Left renal cortex interstitium (tissue), 4 donors: ENCODE data around the gene TNFRSF17. TPM values are rescaled to one million over a fixed set of nuclear protein-coding genes. Genes with fewer than 3 reads are reported as not detected.
"Not testable (repeated sequence)": the region's sequence is repeated elsewhere in the genome, so short reads cannot be mapped to it uniquely, and the experiment has no call there.

Experiments
- DNase-seq, 4 donors: peaks; one replicate each; pipeline ENCODE4 v3.0.0-alpha.2; 2013; ENCODE audit warnings: low read depth in 4 of 4, low spot score in 2 of 4, missing footprints in 1 of 4
- polyA plus RNA-seq, 4 donors: library from polyadenylated mRNA; unstranded; fragments of 120-200 nt; gene quantifications; one replicate each; pipeline ENCODE4 v1.2.1, GENCODE V29; 2013; ENCODE audit not compliant: insufficient read length in 4 of 4

TNFRSF17 gene
- polyA plus RNA-seq, 4 donors = 0.20 to 0.36 (median 0.27) TPM; not detected in 1

- DNase-seq = no peak
Observed at GRCh38 chr16:11968577-11968976, 3.6 kb downstream of the TNFRSF17 start.

GRCh38 chr16:11970292-11970691 is 5.3 kb downstream of the TNFRSF17 start:
- DNase-seq = not testable (repeated sequence)

GRCh38 chr16:11972128-11972527 is 7.1 kb downstream of the TNFRSF17 start:
- DNase-seq = no peak

GRCh38 chr16:11973070-11973469 is 8.1 kb downstream of the TNFRSF17 start:
- no peak for DNase-seq

- no peak for DNase-seq
Observed at GRCh38 chr16:11976850-11977375, 11.9 kb downstream of the TNFRSF17 start.

GRCh38 chr16:11977376-11978041 is 12.5 kb downstream of the TNFRSF17 start:
- DNase-seq = no peak

GRCh38 chr16:11978080-11978479 is 13.1 kb downstream of the TNFRSF17 start:
- no peak for DNase-seq

GRCh38 chr16:11979013-11979672 is 14.1 kb downstream of the TNFRSF17 start:
- DNase-seq = no peak

GRCh38 chr16:11980136-11980844 is 15.3 kb downstream of the TNFRSF17 start:
- no peak for DNase-seq

- no peak for DNase-seq
Observed at GRCh38 chr16:11985250-11985649, 20.2 kb downstream of the TNFRSF17 start.

GRCh38 chr16:11986521-11987057 is 21.6 kb downstream of the TNFRSF17 start:
- DNase-seq = no peak

GRCh38 chr16:11988258-11988978 is 23.4 kb downstream of the TNFRSF17 start:
- DNase-seq = no peak

GRCh38 chr16:11990702-11991390 is 25.8 kb downstream of the TNFRSF17 start:
- DNase-seq = peak in 1 of 4 donors; percentile 43

- no peak for DNase-seq
Observed at GRCh38 chr16:11992008-11992584, 27.1 kb downstream of the TNFRSF17 start.

- peak in 1 of 4 donors; percentile 36 for DNase-seq
Observed at GRCh38 chr16:11992586-11993524, 27.8 kb downstream of the TNFRSF17 start.

- DNase-seq = no peak
Observed at GRCh38 chr16:11994143-11995119, 29.4 kb downstream of the TNFRSF17 start.
